IMR-90 (cell line): ENCODE data around the gene CPLX1. TPM values are rescaled to one million over a fixed set of nuclear protein-coding genes. Genes with fewer than 3 reads are reported as not detected.

Source experiments
- ATAC-seq: fragments of 200-7000 bp; cut with Tn5 transposase; 2 replicates; pipeline ENCODE4 v1.9.1; 2020; ENCODE audit warnings: low read depth, mild to moderate bottlenecking, moderate library complexity
- BruUV-seq: library from RNA; stranded (reverse); fragments of 400-500 nt; replicated peaks from 2 replicates; lab custom pipeline; 2021; lab: Mats Ljungman, UMichigan
- CTCF ChIA-PET: fragments of 300-600 bp; formaldehyde crosslinking; extraction: SDS; loops from one replicate; lab custom pipeline; 2021; ENCODE audit warnings: antibody characterized with exemption; lab: Yijun Ruan, JAX
- POLR2A ChIA-PET: fragments of 300-600 bp; sonication (Branson Sonifier 250); formaldehyde crosslinking; loops from one replicate; lab custom pipeline; 2022; ENCODE audit warnings: antibody characterized with exemption; ENCODE audit not compliant: unreplicated experiment; lab: Charles Lee
- DNase-seq: peaks from one replicate; pipeline ENCODE4 v3.0.0; 2013
- H2AFZ ChIP-seq: replicated peaks from 2 replicates; pipeline ENCODE3; 2013; ENCODE audit warnings: low read length, mild to moderate bottlenecking; ENCODE audit not compliant: poor library complexity
- H2AK5ac ChIP-seq: 2 replicates; pipeline ENCODE4 v1.6.1; 2013; ENCODE audit warnings: low read depth, low read length, inconsistent platforms
- H2AK9ac ChIP-seq: replicated peaks from 2 replicates; pipeline ENCODE3; 2013; ENCODE audit warnings: mild to moderate bottlenecking, low read depth, low read length, moderate library complexity; ENCODE audit not compliant: poor library complexity
- H2BK120ac ChIP-seq: 2 replicates; pipeline ENCODE4 v1.6.1; 2013; ENCODE audit warnings: low read depth, low read length, inconsistent platforms
- H2BK15ac ChIP-seq: 3 replicates; pipeline ENCODE4 v1.6.1; 2013; ENCODE audit warnings: low read depth, low read length, inconsistent platforms
- H2BK20ac ChIP-seq: 2 replicates; pipeline ENCODE4 v1.6.1; 2013; ENCODE audit warnings: low read depth, mild to moderate bottlenecking, inconsistent platforms, low read length, moderate library complexity
- H2BK5ac ChIP-seq: 2 replicates; pipeline ENCODE4 v1.6.1; 2013; ENCODE audit warnings: mild to moderate bottlenecking, low read depth, low read length, inconsistent platforms; ENCODE audit not compliant: poor library complexity, severe bottlenecking
- H3K14ac ChIP-seq: replicated peaks from 2 replicates; pipeline ENCODE4 v1.6.1; 2013; ENCODE audit warnings: low read depth, low read length, inconsistent platforms
- H3K18ac ChIP-seq: 2 replicates; pipeline ENCODE4 v1.6.1; 2013; ENCODE audit warnings: low read depth, low read length, control low read depth
- H3K23ac ChIP-seq: 2 replicates; pipeline ENCODE4 v1.6.1; 2013; ENCODE audit warnings: low read depth, low read length, inconsistent platforms
- H3K27ac ChIP-seq: 2 replicates; pipeline ENCODE4 v1.5.1; 2013; ENCODE audit warnings: mild to moderate bottlenecking, control low read depth, low read length; ENCODE audit not compliant: insufficient read depth
- H3K27me3 ChIP-seq: 2 replicates; pipeline ENCODE4 v1.6.1; 2013; ENCODE audit warnings: low read length; ENCODE audit not compliant: control insufficient read depth, insufficient read depth
- H3K36me3 ChIP-seq: 2 replicates; pipeline ENCODE4 v1.6.1; 2013; ENCODE audit warnings: low read length, mixed read lengths; ENCODE audit not compliant: control insufficient read depth, insufficient read depth
- H3K4ac ChIP-seq: 2 replicates; pipeline ENCODE4 v1.6.1; 2013; ENCODE audit warnings: low read depth, low read length, inconsistent platforms
- H3K4me1 ChIP-seq: 2 replicates; pipeline ENCODE4 v1.6.1; 2013; ENCODE audit warnings: low read length, mixed read lengths; ENCODE audit not compliant: control insufficient read depth, insufficient read depth
- H3K4me2 ChIP-seq: 2 replicates; pipeline ENCODE4 v1.6.1; 2013; ENCODE audit warnings: low read depth, mild to moderate bottlenecking, control low read depth, low read length, moderate library complexity
- H3K4me3 ChIP-seq: 2 replicates; pipeline ENCODE4 v1.5.1; 2013; ENCODE audit warnings: low read depth, mild to moderate bottlenecking, control low read depth, low read length, moderate library complexity; ENCODE audit not compliant: insufficient read depth
- H3K56ac ChIP-seq: 2 replicates; pipeline ENCODE4 v1.6.1; 2013; ENCODE audit warnings: low read length, inconsistent platforms; ENCODE audit not compliant: insufficient read depth; ENCODE audit errors: extremely low read depth
- H3K79me1 ChIP-seq, 2 experiments: 2 replicates each; pipeline ENCODE4 v1.6.1; 2013; ENCODE audit warnings: low read length in 2 of 2, inconsistent platforms in 1 of 2, low read depth in 1 of 2
- H3K9ac ChIP-seq: 2 replicates; pipeline ENCODE4 v1.6.1; 2013; ENCODE audit warnings: low read depth, low read length, control low read depth
- H3K9me1 ChIP-seq: 2 replicates; pipeline ENCODE4 v1.6.1; 2013; ENCODE audit warnings: low read length, inconsistent platforms; ENCODE audit not compliant: insufficient read depth
- H3K9me3 ChIP-seq: 2 replicates; pipeline ENCODE4 v1.6.1; 2013; ENCODE audit warnings: low read length; ENCODE audit not compliant: control insufficient read depth, insufficient read depth
- H4K20me1 ChIP-seq: 2 replicates; pipeline ENCODE4 v1.6.1; 2013; ENCODE audit warnings: low read length, inconsistent platforms; ENCODE audit not compliant: insufficient read depth
- H4K5ac ChIP-seq: 2 replicates; pipeline ENCODE4 v1.6.1; 2013; ENCODE audit warnings: mild to moderate bottlenecking, low read depth, low read length, control low read depth
- H4K8ac ChIP-seq, 2 experiments: 2 replicates each; pipeline ENCODE4 v1.6.1; 2013; ENCODE audit warnings: low read depth in 2 of 2, low read length in 2 of 2, control low read depth in 1 of 2, inconsistent platforms in 1 of 2
- H4K91ac ChIP-seq: 2 replicates; pipeline ENCODE4 v1.6.1; 2013; ENCODE audit warnings: low read depth, low read length, inconsistent platforms; ENCODE audit not compliant: insufficient read depth
- FOS ChIP-seq: fragments of 150-350 bp; IDR thresholded peaks from 2 replicates; pipeline ENCODE4 v1.6.1; 2016; ENCODE audit warnings: low read depth, low read length
- POLR2A ChIP-seq: IDR thresholded peaks from 2 replicates; pipeline ENCODE4 v1.6.1; 2012; ENCODE audit warnings: mild to moderate bottlenecking, low read depth, low read length
- WGBS, 2 experiments: methylation state at CpG; one replicate each; pipeline versions ENCODE4 v1.1.5 to v1.1.7; 2013; ENCODE audit warnings: missing lambda C conversion rate in 2 of 2; ENCODE audit not compliant: insufficient read length in 1 of 2; ENCODE audit errors: extremely low coverage in 2 of 2; 5-methylcytosine and 5-hydroxymethylcytosine counted together
- dilution Hi-C: fragments of 300-500 bp; cut with HindIII; formaldehyde crosslinking; loops from one replicate; pipeline ENCODE4 v1.14.3; 2018; ENCODE audit warnings: low sequenced_read_pairs; ENCODE audit not compliant: unreplicated experiment
- in situ Hi-C: fragments of 300-500 bp; cut with MboI; formaldehyde crosslinking; loops from 3 replicates; pipeline ENCODE4 v1.14.3; 2019; ENCODE audit warnings: low sequenced_read_pairs, inconsistent platforms, mixed read lengths
- intact Hi-C: fragments of 100-400 bp; cut with micrococcal nuclease; formaldehyde crosslinking; loops from 2 replicates; pipeline ENCODE4 v1.10.0; 2022
- polyA plus RNA-seq, 3 experiments: library from polyadenylated mRNA; depleted of rRNA; stranded (reverse); fragments of >200 nt; gene quantifications; 2 replicates each; pipeline ENCODE4 v1.2.3, GENCODE V29; 2012; ENCODE audit warnings: low replicate concordance in 1 of 3
- total RNA-seq: library from RNA; depleted of rRNA; stranded (reverse); fragments of >200 nt; gene quantifications from 2 replicates; pipeline ENCODE4 v1.2.3, GENCODE V29; 2012

Gene CPLX1
- total and polyA plus RNA-seq, 2 of the 4 experiments (the other 2 are of a cell fraction) = 0.05 TPM; not detected in 1

- BruUV-seq = no TSS peak
Measured at GRCh38 chr4:757111-757510, 68.8 kb downstream of the CPLX1 start.

More at GRCh38 chr4:757111-757510, 68.8 kb downstream of the CPLX1 start:
- intact Hi-C loops (no loop called here), in situ Hi-C loops (no loop called here), dilution Hi-C loops (no loop called here)
- Histone ChIP-seq H3K4me2 (no peak overlapping the region), H4K5ac (no peak overlapping the region), H4K20me1 (peaks cover 38% of the 10 kb centered on the region), H3K27me3 (no peaks in the 10 kb centered on the region), H2BK5ac (no peak overlapping the region), H3K4me1 (no peaks in the 10 kb centered on the region), H2AK5ac (no peak overlapping the region), H4K91ac (no peak overlapping the region), H2BK20ac (no peak overlapping the region), H2AK9ac (no peak overlapping the region), H4K8ac (no peak overlapping the region), H3K79me1 (peaks cover 11 to 46% of the 10 kb centered on the region in 2 experiments; a peak in 2 of 4 replicates), H3K36me3 (peaks cover 50% of the 10 kb centered on the region), H3K27ac (no peak overlapping the region), H3K23ac (no peak overlapping the region), H3K56ac (no peak overlapping the region), H3K4me3 (no peak overlapping the region), H3K9me3 (no peaks in the 10 kb centered on the region), H3K14ac (no peak overlapping the region), H3K9me1 (no peaks in the 10 kb centered on the region), H2AFZ (no peak overlapping the region), H3K9ac (no peak overlapping the region), H3K18ac (no peak overlapping the region), H3K4ac (no peak overlapping the region), H2BK15ac (no peak overlapping the region), H2BK120ac (no peak overlapping the region)
- CTCF ChIA-PET = no interaction called here
- TF ChIP-seq POLR2A (no peak), FOS (no peak)
- WGBS, 2 experiments = 95% methylated on average over 12 of the region's 20 CpGs; no CpG with 5 or more reads in 1 of the 2 experiments
- POLR2A ChIA-PET = no interaction called here
- DNase-seq = no peak
- no peak for ATAC-seq
